RKO (cell line): ENCODE results near the gene RTP2.
"Not testable (repeated sequence)": the region's sequence is repeated elsewhere in the genome, so short reads cannot be mapped to it uniquely, and the experiment has no call there.

Source experiments
- DNase-seq: peaks from one replicate; pipeline ENCODE4 v3.0.0-alpha.2; 2016; ENCODE audit warnings: low spot score

Gene RTP2

DNA sequence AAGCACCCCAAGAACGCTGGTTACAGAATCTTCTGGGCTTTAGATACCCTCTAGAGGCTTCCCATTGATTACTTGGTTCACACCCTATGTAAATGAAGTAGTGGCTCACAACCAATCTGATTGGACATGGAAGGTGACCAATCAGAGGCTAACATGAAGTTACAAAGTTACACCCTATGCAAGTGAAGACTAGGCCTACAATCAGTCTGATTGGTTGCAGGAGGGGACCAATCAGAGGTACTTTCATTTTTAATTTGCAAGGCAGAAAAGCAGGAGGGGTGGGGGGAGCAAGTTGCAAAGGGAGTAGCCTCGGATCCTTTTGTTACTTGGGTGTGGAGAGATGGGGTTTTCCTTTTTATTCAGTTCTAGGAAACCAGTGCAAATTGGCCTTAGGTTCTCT lies 11.1 kb upstream of the RTP2 start:
- DNase-seq, result peak; percentile 44

- peak; percentile 19 for DNase-seq
Observed at GRCh38 chr3:187709155-187709554, 6.8 kb upstream of the RTP2 start.

GRCh38 chr3:187708696-187709095 lies 6.3 kb upstream of the RTP2 start:
- DNase-seq, result no peak

DNA sequence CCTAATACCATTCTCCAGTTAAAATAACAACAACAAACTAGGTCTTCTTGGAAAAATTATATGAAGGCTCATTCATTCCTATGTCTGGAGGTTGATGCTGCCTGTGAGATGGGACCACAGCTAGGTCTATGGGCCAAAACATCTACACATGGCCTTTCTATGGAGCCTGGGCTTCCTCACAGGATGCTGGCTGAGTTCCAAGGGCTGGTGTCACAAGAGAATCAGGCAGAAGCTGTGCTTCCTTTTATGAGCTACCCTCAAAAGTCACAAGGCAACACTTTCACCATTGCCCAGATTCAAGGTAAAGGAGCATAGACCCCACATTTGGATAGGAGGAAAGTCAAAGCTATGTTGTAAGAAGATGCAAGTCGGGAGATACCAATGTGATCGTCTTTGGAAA lies 4.6 kb upstream of the RTP2 start:
- no peak for DNase-seq

DNA sequence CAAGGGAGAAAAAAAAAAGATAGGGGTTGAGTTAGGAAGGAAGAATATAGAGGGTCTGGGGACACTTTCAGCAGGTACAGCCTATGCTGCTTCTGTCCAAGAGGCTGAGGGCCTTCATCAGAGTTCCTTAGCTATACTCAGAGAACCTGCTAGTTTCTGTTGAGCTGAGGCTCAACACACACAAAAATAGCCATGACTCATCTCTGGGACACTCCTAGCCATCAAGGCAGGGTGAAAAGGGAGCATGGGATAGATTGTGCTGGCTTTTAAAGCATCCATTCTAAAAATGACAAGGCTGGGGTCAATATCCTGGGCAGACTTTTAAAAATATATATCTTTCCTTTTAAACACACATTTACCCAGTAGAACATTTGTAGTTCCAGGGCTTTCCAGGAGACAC lies 2.8 kb upstream of the RTP2 start:
- no peak for DNase-seq

- DNase-seq, result no peak
Observed at GRCh38 chr3:187700249-187700648, 2.1 kb downstream of the RTP2 start.

GRCh38 chr3:187698499-187699399 lies 3.6 kb downstream of the RTP2 start:
- DNase-seq, result no peak

GRCh38 chr3:187696021-187696420 lies 6.3 kb downstream of the RTP2 start:
- no peak for DNase-seq

DNA sequence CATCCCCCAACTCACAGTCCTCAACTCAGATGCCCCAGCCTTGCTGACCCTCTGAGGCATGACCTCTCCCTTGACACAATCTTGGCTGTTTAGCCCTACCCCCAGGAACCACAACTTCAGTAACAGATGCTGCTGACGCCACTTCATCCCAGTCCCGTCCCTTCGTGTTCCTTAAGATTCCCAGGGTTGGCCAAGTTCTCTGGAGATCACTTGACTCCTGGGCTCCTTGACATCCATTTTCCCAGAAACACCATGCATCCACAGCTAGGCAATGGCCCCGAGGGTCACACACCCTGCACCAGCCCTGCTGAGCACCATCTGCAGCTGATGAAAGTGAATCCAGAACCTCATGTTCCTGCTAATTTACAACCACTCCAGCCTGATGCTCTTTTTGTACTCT lies 6.9 kb downstream of the RTP2 start:
- no peak for DNase-seq

DNA sequence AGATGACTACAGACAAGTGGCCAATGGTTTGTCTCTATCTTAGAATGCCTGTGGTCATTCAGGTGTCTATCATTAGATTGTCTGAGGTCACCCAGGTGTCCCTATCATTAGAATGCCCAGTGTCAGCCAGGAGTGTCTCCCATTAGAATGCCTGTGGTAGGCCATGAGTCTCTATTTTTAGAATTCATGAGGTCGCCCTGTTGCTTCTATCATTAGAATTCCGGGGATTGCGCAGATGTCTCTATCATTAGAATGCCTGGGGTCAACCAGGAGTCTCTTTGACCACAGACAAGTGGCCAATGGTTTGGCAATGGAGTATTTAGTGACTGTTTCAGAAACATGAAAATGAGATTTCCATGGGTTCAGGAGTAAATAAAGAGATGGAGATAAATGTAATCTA lies 7.6 kb downstream of the RTP2 start:
- DNase-seq, result no peak

DNA sequence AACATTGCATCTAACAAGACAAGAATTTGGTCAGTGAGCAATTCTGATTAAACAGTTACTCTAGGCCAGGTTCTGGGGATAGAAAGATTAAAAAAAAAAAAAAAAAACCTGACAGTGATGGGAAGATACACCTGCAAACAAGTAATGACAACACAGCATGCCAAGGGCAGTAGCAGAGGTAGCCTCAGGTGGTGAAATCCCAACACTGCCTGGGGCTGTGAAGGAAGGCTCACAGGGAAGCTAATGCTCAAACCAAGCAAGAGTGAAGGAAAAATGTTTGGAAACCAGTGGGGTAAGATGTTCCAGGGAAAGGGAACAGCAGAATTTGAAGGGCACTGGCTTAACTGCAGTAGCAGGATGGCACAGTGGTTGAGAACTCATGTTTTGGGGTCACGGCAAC lies 8.9 kb downstream of the RTP2 start:
- no peak for DNase-seq

GRCh38 chr3:187689984-187690383 lies 12.4 kb downstream of the RTP2 start:
- peak; percentile 46 for DNase-seq

DNA sequence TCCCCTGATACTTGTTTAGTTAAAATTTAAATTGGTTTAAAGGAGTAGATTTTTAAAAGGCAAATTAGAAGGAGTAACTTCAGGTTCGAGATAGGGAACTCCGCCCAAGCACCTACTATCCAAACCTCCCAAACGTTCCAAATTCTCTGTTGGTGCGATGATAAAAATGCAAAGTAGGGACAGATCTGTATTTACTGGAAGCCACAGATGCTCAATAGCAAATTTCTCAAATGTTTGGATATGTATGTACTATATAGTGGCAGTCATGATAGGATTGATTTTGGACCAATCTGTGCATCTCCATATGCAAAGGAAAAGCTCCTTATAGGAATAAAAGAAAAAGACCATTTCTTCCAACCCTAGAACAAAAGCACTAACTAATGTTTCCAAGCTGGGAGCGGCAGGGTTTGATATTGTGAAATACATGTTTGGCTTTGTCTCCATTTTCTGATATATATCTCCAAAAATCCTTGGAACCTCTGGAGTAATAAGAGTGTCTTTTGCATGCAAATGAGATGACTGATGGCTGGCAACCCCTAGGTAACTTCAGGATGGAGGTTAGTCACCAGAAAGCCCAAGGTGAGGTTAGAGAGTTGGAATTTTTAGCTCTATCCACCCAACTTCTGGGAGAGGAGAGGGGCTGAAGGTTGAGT lies 15.6 kb downstream of the RTP2 start:
- DNase-seq, result no peak

GRCh38 chr3:187685948-187686347 lies 16.4 kb downstream of the RTP2 start:
- no peak for DNase-seq

GRCh38 chr3:187684880-187685279 lies 17.5 kb downstream of the RTP2 start:
- no peak for DNase-seq

GRCh38 chr3:187684444-187684843 lies 17.9 kb downstream of the RTP2 start:
- no peak for DNase-seq

DNA sequence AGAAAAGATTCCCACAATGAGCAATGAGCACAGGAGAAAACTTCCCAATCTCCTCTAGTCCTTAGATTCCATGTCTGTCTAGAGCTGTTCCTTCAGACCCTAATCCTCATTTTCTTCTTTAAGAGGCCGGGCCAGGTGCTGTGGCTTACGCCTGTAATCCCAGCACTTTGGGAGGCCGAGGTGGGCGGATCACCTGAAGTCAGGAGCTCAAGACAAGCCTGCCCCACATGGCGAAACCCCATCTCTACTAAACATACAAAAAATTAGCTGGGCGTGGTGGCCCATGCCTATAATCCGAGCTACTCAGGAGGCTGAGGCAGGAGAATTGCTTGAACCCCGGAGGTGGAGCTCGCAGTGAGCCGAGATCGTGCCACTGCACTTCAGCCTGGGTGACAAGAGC lies 20.6 kb downstream of the RTP2 start:
- DNase-seq, result not testable (repeated sequence)

DNA sequence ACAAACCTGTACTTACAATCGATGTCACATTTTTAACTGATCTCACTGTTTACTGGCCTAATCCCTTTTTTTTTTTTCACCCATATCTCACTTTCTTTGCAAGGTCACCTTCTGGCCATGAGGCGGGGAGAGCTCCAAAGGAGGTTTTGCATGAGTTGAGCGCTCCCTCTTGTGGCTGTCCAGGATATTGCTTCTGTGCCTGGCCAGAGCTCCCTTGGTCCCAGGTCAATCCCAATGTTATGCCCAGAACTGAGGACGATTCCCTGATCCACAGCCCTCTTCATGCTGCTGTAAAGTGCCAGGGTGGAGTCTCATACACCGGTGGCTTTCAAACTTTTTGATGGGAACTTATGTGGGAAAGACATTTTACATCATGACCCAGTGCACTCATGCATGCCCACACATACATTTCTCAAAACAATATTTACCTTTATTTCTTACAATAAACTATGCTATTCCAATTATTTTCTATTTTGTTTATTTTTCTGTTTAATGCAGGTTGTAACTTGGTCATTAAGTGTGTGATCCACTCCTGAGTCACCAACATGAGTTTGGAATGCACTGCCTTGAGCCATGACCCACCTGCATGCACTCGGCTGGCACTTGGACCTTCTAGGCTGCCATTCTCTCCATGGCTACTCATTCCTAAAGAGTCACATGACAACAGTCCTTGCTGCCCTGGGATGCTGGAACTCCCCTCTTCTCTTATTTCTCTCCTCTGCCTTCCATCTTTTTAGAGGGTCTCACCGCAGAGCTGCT lies 22.5 kb downstream of the RTP2 start:
- peak; percentile 76 for DNase-seq

- DNase-seq, result peak; percentile 53
Observed at GRCh38 chr3:187678726-187679268, 23.6 kb downstream of the RTP2 start.

GRCh38 chr3:187677604-187678003 lies 24.8 kb downstream of the RTP2 start:
- DNase-seq, result no peak

DNA sequence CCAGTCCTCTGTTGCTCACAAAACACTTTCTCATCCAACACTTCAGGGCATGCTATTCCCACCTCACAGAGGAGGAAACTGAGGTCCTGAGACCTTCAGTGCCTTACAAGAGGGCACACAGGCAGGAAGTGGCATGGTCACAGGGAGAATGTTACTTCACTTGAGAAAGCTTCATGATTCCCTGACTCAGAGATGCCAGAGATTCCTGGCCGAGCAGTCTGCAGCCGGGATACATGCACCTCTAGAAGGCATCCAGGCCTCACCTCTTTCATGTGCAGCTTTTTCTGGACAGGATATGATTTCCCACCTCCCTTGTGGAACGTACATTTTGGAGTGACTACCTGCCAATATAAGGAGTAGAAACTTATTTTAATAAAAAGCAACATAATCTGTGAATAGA lies 29.3 kb downstream of the RTP2 start:
- DNase-seq, result no peak

GRCh38 chr3:187669675-187670504 lies 32.5 kb downstream of the RTP2 start, which contains the start of gene SST:
Gene SST (minus strand): TSS chr3:187670394. CDS start chr3:187670291, 103 bp downstream.
- DNase-seq, result peak; percentile 35
